ENCODE data around the gene FAM180A.
"Not testable (repeated sequence)": the region's sequence is repeated elsewhere in the genome, so short reads cannot be mapped to it uniquely, and the experiment has no call there.

Gene FAM180A

GRCh38 chr7:135742371-135742770 is 6.2 kb downstream of the FAM180A start:
- in situ Hi-C loops (cut with MboI; ENCODE audit: low sequenced_read_pairs) = no loop called here

- in situ Hi-C loops (cut with MboI; ENCODE audit: low sequenced_read_pairs) = no loop called here
Measured at GRCh38 chr7:135741905-135742304, 6.7 kb downstream of the FAM180A start.

- in situ Hi-C loops (cut with MboI; ENCODE audit: low sequenced_read_pairs) = no loop called here
Measured at GRCh38 chr7:135740889-135741288, 7.7 kb downstream of the FAM180A start.

GRCh38 chr7:135737306-135737647 is 11.3 kb downstream of the FAM180A start:
- in situ Hi-C loops (cut with MboI; ENCODE audit: low sequenced_read_pairs) = not testable (repeated sequence)

- in situ Hi-C loops (cut with MboI; ENCODE audit: low sequenced_read_pairs) = no loop called here
Measured at GRCh38 chr7:135736586-135737305, 11.9 kb downstream of the FAM180A start.

GRCh38 chr7:135734343-135734689 is 14.3 kb downstream of the FAM180A start:
- in situ Hi-C loops (cut with MboI; ENCODE audit: low sequenced_read_pairs) = no loop called here

- in situ Hi-C loops (cut with MboI; ENCODE audit: low sequenced_read_pairs) = no loop called here
Measured at GRCh38 chr7:135733603-135734342, 14.8 kb downstream of the FAM180A start.

- in situ Hi-C loops (cut with MboI; ENCODE audit: low sequenced_read_pairs) = no loop called here
Measured at GRCh38 chr7:135731131-135731530, 17.5 kb downstream of the FAM180A start.

- in situ Hi-C loops (cut with MboI; ENCODE audit: low sequenced_read_pairs) = no loop called here
Measured at GRCh38 chr7:135729230-135729629, 19.4 kb downstream of the FAM180A start.

- in situ Hi-C loops (cut with MboI; ENCODE audit: low sequenced_read_pairs) = no loop called here
Measured at GRCh38 chr7:135728136-135728669, 20.4 kb downstream of the FAM180A start, which contains the start of gene SLC13A4. Gene SLC13A4, minus strand, starts transcription at chr7:135728186. Its CDS starts 690 bp downstream, at chr7:135727496.

- in situ Hi-C loops (cut with MboI; ENCODE audit: low sequenced_read_pairs) = no loop called here
Measured at GRCh38 chr7:135726911-135727673, 21.5 kb downstream of the FAM180A start.

GRCh38 chr7:135726276-135726788 is 22.3 kb downstream of the FAM180A start:
- in situ Hi-C loops (cut with MboI; ENCODE audit: low sequenced_read_pairs) = no loop called here

GRCh38 chr7:135723411-135723810 is 25.2 kb downstream of the FAM180A start:
- in situ Hi-C loops (cut with MboI; ENCODE audit: low sequenced_read_pairs) = no loop called here

- in situ Hi-C loops (cut with MboI; ENCODE audit: low sequenced_read_pairs) = no loop called here
Measured at GRCh38 chr7:135721198-135721820, 27.3 kb downstream of the FAM180A start.

GRCh38 chr7:135719688-135720087 is 28.9 kb downstream of the FAM180A start:
- in situ Hi-C loops (cut with MboI; ENCODE audit: low sequenced_read_pairs) = no loop called here

GRCh38 chr7:135718794-135719437 is 29.7 kb downstream of the FAM180A start:
- in situ Hi-C loops (cut with MboI; ENCODE audit: low sequenced_read_pairs) = no loop called here

- in situ Hi-C loops (cut with MboI; ENCODE audit: low sequenced_read_pairs) = no loop called here
Measured at GRCh38 chr7:135718219-135718618, 30.4 kb downstream of the FAM180A start.

GRCh38 chr7:135717693-135718092 is 30.9 kb downstream of the FAM180A start:
- in situ Hi-C loops (cut with MboI; ENCODE audit: low sequenced_read_pairs) = no loop called here

GRCh38 chr7:135716677-135717238 is 31.9 kb downstream of the FAM180A start:
- in situ Hi-C loops (cut with MboI; ENCODE audit: low sequenced_read_pairs) = no loop called here

GRCh38 chr7:135715673-135716072 is 32.9 kb downstream of the FAM180A start:
- in situ Hi-C loops (cut with MboI; ENCODE audit: low sequenced_read_pairs) = no loop called here
